ENCODE data around the gene SLC9C2.
"Not testable (repeated sequence)": the region's sequence is repeated elsewhere in the genome, so short reads cannot be mapped to it uniquely, and the experiment has no call there.

The SLC9C2 gene

DNA sequence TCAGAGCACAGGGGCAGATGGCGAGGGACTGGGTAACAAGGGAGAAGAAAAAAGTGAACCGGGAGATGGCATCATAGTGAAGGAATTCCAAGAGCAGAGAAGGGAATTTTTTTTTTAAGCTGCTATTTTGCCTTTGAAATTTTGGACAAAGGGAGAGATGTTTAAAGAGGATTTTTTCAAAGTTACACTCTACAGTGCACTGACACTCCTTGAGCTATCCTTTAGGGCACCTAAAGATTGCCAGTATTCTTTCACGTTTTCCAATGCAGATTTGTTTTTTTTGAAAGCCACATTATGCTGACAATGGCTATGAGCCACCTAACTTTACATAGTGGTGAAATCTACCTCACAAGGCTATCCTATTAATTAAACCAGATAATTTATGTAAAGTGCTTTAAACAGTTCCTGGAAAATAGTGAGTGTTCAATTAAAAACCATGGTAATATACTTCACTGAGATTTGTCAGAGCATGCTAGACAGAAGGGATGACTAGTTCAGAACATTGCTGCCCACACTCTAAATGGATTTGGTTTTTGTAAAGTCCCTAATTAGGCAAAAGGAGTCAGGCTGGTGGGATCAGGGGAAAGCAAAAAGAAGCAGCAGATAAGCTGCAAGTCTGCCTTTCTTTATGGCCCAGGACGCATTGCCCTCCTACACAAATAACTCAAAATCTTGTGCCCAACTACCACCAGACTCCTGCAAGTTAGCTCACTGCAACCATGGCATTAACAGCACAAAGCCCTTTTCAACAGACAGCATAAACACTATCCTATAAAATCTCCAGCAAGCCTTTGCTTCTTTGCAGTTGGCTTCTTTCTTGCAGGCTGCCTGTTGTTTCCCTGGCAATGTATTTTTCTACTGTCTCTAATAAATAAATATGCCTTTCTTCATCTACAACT, 71.8 kb downstream of the SLC9C2 start:
- FAIRE-seq (no peak), DNase-seq (ENCODE audit: low spot score) (no peak)

DNA sequence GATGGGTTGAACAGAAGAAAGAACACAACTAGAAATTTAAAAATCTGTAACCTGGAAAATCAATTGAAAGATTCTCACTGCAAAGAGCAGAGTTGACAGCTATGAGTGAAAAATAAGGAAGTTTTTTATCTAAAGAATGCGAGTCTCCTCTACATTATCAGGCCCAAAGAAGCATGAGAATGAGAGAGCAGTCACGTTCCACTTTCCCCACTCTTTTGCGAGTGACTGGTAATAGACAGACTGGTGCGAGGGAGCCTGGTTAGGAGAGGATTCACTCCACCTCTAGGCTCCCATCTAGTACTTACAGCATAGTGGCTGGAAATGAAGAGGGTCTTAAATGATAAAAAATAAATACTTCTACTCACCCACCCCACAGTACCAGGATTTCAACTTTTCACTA, 73.8 kb downstream of the SLC9C2 start:
- FAIRE-seq: no peak
- DNase-seq (ENCODE audit: low spot score): no peak

DNA sequence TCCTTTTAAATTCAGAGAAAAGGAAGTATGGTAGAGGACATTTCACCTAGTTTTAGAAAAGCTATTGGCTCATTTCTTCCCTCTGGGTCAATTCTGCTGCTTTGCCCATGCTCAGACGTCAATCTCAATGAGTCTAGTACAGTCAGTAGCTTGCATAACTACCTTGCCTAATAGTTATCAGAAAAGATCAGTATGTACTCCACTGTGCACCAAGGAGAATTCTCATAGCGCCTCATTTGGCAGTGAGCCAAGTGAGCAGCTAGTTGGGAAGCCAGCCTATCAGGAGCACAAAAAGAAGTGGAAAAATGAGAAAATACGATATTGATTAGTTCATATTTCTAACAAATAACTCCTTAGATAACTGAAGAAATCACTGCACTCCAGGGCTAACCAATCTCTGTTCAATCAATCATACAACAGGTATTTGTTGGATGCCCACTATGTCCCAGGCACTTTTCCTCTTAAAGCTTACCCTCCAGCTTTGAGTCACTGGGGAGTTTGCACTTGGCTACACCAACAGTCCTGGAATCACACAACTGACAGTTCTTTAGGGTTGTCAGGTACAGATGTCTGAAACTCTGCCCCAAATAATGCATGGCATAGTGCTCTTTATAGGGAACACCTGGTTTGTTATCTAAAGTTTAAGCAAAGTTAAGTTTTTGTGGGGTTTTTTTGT, 75.6 kb downstream of the SLC9C2 start:
- no peak for DNase-seq (ENCODE audit: low spot score)
- no peak for FAIRE-seq

DNA sequence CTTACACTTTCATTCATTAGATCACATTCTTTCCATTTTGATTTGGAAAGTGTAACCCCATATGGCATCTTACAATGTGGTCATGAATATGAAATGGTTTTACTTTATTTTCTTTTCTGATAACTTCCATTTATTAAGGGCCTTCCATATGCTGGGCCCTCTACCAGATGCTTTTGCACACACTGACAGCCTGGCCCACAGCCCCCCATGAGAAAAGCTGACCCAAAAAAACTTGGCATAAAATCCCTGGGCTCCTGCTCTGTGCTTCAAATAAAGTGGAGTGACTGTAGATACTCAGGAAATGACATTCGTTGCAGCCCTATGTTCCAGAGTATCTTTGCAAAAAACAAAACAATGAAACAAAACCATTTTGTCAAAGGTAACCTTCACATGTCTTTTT, 76.9 kb downstream of the SLC9C2 start:
- no peak for DNase-seq (ENCODE audit: low spot score)
- no peak for FAIRE-seq

DNA sequence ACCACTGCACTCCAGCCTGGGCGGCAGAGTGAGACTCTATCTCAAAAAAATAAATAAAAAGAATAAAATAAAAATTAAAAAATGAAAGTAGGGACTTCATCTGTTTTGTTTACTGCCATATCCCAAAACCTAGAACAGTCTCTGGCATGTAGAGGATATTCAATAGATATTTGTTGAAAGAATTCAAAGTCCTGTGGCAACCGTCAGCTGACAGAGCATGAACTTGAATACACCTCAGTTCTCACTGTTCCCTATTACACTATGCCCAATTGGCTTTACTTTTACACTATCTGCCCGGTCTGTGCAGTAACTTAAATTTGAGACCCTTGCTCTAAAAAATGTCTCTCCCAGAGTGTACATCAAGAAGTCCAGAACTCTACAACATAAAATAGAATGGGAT, 79.5 kb downstream of the SLC9C2 start:
- FAIRE-seq (no peak), DNase-seq (ENCODE audit: low spot score) (no peak)

DNA sequence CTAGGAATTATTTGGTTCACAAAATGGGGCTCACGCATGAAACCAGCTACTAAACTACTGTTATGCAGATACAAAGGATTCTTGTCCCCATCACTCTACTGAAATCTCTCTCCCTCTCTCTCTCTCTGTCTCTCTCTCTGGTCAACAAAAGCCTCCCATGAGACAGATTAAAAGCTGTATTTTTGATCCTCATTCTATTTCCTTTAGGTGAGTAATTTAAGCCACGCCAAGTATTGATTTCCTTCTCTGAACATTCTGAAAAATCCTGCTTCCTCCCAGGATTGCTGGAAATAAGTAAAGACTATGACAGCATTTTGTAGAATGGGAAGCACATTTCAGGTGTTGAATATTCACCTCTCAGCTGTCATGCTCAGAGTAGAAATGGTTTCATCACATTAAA, 82.1 kb downstream of the SLC9C2 start:
- DNase-seq (ENCODE audit: low spot score) (no peak), FAIRE-seq (no peak)

DNA sequence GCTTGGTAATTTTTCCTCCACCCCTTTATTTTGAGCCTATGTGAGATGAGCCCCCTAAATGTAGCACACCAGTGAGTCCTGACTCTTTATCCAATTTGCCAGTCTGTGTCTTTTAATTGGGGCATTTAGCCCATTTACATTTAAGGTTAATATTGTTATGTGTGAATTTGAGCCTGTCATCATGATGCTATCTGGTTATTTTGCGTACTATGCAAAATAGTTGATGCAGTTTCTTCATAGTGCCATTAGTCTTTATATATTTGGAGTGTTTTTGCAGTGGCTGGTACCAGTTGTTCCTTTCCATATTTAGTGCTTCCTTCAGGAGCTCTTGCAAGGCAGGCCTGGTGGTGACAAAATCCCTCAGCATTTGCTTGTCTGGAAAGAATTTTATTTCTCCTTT, 88.4 kb downstream of the SLC9C2 start:
- FAIRE-seq; DNase-seq (ENCODE audit: low spot score): not testable (repeated sequence)

DNA sequence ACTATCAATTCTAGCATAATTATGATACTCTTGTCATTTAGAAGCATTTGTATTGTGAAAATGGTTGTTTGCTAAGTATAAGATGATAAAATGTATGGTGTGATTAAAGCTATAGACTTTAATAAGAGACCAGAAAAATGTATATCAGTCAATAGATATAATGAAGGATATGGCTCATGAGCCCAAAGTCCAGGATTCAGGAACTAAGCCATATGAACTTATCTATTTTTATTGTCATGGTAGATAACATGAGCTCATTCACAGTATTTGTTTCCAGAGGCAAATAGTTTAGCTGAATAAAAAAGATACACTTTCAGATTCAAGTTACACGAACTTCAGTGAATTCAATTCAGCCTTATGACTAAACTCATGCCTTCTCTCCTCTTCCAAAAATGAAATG, 93.1 kb downstream of the SLC9C2 start:
- FAIRE-seq (no peak), DNase-seq (ENCODE audit: low spot score) (no peak)

DNA sequence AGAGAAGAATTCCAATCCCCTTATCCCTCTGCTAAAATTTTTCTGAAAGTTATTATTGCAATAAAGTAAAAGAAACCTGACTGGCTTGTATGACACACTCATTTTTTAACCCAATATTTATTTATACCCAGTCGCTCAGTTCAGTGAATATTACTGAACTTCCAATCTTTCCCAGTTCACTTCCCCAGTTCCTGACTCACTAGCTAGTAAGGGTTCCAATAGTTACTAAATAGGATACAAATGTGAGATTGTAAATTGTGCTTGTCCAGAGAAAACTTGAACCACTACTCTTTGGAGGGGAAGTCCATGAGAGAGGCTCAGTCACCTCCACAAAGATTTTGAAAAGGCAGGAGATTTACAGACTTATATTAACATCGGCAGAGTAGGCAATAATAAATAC, 94.3 kb downstream of the SLC9C2 start:
- FAIRE-seq (no peak), DNase-seq (ENCODE audit: low spot score) (peak; percentile 36)

DNA sequence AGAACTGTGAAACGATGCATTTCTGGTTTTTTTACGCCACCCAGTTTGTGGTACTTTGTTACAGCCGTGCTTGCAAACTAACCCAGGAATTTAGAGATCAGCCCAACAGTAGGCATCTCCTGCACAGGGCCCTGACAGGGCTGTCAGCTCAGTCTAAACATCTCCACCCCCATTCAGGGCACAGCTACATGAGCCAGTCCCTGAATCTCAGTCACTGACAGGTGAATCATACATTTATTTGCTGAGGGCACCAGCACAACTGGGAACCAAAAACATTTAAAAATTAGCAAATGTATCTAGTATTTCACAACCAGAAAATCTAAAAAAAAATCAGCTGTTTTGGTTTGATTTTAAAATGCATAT, 95.0 kb downstream of the SLC9C2 start:
- DNase-seq (ENCODE audit: low spot score): peak; percentile 71
- FAIRE-seq: peak; percentile 81

DNA sequence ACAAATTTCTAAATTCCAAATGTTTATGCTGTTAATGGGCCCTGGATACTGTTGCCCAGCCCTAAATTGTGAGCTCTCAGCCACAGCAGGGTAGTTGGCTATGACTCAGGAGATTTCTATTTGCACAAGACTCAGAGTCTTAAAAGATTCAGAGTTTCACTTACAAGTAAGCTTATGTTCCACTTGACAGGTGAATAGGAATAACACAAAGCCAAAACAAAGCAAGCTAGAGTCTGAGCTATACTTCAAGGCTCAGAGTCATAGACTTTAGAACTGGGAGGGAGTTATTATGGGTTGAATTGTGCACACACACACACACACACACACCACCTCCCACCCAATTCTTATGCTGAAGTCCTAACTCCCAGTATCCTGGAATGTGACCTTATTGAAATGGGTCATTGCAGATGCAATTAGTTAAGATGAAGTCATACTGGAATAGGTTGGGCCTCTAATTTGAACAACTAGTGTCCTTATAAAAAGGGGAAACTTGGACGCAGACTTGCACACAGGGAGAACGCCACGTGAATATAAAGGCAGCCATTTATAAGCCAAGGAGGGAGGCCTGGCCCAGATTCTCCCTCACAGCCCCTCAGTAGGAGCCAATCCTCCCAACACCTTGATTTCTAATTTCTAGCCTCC, 95.5 kb downstream of the SLC9C2 start:
- peak; percentile 87 for FAIRE-seq
- DNase-seq (ENCODE audit: low spot score): peak; percentile 91

DNA sequence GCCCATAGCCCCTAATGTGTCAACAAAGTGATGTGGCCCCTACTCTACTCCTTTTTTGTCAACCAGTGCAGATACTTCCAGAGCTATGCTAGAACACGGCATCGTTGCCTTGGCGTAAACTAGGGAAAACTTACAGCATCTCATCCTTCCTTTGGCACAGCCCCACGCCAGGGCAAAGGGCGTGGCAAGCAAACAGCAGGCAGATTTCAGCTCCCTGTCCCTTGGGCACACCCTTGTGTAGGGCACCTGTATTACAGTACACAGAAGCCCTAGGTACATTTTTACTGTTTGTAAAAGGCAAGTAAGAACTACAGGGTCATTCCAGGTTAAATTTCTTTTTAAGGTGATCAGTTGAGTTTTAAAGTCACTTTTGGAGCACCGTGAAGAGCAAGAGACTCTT, 96.4 kb downstream of the SLC9C2 start:
- DNase-seq (ENCODE audit: low spot score): peak; percentile 42
- no peak for FAIRE-seq

DNA sequence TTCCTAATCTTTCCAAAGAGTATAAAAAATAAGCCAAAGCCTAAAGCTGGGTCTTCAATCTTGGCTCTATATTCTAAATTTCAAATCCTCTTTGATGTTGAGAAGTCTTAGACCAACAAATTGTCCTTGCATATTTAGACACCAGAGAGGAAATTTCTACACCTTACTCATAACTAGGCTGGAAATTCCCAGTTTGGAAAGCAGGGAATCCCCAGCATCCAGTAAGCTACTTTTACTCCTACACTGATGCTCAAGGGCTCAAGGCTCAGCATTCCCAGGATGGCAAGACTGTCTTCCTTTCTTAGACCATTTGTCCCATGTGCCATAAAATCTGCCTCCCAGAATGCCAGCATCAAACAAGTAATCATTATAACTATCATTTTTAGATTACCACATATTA, 97.5 kb downstream of the SLC9C2 start:
- DNase-seq (ENCODE audit: low spot score): peak; percentile 17
- FAIRE-seq: no peak

DNA sequence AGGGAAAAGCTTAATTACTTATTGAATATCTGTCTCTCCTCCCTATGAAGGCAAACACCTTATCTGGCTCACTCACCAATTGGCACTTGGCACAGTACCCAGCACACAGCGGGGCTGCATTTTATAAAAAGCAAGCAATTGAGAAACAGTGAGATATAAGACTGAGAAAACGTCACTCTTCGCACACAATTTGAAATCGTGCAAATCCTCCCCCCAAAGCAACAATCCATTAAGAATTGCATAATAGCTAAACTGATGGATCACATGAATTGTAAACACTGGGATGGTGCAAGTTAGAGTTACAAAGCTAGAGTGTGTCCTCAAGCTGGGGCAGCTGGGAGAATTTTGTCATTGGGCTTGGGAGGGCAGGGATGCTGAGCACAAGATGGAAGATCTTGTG, 98.6 kb downstream of the SLC9C2 start:
- FAIRE-seq: no peak
- no peak for DNase-seq (ENCODE audit: low spot score)

DNA sequence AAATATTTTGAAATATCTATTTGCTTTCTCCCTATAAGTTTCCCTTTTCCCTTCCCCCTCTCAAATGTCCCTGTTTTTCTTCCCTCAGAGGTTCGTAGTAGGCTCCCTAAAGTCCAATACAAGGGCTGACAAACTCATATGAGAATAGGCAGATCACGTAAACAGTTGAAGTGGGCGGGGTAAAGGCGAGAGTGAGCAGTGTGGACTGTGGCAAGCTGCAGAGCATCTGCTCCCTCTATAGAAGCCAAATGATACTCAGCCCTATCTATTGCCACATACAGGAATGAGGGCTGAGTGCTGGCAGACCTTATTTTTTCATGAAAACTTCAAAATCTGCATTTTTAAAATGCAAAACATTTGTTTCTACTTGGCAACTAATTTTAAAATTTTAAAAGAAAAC, 99.5 kb downstream of the SLC9C2 start:
- DNase-seq (ENCODE audit: low spot score) (no peak), FAIRE-seq (no peak)

DNA sequence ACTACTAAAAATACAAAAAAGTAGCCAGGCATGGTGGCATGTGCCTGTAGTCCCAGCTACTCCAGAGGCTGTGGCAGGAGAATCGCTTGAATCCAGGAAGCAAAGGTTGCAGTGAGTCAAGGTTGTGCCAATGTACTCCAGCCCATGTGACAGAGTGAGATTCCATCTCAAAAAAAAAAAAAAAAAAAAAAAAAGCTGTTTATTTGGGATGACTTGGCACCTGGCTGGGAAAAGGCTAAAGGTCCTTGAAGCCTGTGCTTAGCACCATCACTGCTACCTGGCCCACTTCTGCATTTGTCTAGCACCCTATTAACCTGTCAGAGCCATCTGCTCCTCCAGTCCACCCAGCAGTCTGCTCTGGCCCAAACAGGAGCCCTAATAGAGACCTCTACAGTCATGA, 100.8 kb downstream of the SLC9C2 start:
- no peak for DNase-seq (ENCODE audit: low spot score)
- no peak for FAIRE-seq

DNA sequence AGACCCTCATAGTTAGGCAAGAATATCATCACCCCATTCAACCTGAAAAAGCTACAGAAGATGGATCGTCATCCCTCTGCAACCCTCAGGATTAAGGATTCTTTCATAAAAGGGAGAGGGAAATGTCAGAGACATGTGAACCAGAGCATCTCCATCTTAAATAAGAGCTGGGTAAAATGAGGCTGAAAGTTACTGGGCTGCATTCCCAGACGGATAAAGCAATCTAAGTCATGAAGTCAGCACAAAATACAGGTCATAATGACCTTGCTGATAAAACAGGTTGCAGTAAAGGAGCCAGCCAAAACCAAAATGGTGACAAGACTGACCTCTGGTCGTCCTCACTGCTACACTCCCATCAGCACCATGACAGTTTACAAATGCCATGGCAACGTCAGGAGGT, 103.1 kb downstream of the SLC9C2 start:
- FAIRE-seq: no peak
- no peak for DNase-seq (ENCODE audit: low spot score)

DNA sequence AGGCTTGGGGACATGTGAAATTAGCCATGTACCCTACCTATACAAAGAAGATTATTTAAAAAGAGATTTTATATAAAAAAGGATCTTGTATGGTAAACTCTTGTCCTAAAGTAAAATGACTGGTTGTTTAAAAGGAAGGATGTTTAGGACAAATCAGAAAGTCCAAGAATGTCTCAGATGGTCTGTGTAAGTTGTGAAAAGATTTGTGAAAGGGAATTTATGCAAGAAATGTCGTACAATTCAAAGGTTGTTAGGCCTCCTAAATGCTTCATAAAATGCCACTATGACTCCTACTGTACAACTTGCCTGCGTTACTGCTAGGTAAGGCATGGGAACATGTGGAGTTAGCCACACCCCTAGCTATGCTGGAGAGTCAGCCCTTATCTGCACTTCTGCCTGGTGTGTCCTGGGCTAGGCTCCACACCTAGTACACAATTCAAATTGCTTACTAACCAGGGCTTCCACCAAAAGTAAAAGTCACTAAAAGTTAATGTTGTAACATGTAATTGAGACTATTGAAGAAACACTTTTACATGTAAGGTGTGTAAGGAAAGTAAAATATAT, 106.0 kb downstream of the SLC9C2 start:
- FAIRE-seq: no peak
- no peak for DNase-seq (ENCODE audit: low spot score)

DNA sequence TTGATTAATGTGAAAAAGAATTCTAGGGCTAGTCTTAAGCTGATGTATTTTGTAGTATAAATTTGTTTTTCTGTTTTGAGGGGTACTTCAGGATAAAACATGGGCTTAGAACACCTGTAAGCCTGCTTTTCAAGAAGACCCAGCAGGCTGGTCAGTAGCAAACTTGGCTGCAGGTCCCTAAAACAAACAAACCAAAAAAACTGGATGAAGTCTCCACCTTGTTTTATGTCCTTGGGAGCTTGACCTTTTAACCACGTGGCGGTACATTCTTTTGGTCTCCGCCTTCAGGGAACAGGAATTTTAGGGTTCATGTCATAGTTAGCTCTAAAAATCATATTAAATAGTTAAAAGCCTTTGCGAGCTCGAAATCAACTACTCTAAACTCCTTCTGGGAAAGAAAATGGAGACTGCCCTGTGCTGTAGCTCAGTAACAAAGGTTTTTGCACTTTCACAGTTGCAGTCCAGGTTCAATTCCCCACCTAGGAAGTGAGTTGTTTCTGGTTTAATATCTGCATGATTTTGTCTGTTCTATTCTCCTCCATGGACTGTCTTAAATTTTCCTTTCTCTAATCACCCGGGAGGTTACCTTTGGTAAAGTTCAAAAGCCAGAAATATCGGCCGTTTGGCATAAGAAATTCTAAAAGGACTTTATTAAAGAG, 107.1 kb downstream of the SLC9C2 start:
- FAIRE-seq (no peak), DNase-seq (ENCODE audit: low spot score) (no peak)

DNA sequence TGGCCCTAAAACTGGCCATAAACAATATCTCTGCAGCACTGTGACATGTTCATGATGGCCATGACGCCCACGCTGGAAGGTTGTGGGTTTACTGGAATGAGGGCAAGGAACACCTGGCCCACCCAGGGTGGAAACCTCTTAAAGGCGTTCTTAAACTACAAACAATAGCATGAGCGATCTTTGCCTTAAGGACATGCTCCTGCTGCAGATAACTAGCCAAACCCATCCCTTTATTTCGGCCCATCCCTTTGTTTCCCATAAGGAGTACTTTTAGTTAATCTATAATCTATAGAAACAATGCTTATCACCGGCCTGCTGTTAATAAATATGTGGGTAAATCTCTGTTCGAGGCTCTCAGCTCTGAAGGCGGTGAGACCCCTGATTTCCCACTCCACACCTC, 109.7 kb downstream of the SLC9C2 start:
- DNase-seq (ENCODE audit: low spot score); FAIRE-seq: not testable (repeated sequence)

DNA sequence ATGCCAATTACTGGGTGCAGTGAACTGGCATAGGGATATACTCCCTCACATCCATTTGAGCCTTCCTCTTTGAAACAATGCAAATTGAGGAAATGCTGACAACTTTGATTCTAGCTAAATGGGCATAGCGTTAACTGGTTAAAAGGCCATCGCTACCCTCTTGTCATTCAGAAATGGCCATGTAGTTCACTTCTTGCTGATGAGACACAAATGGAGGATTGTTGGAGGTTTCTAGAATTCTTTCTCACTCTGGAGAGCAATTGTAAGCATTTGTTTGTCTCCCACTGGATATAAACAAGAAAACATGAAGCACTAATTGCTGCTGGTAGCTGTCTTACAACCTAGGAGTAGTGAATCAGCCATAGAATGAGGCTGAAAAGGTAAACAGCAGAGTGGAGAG, 111.4 kb downstream of the SLC9C2 start:
- DNase-seq (ENCODE audit: low spot score) (no peak), FAIRE-seq (no peak)

DNA sequence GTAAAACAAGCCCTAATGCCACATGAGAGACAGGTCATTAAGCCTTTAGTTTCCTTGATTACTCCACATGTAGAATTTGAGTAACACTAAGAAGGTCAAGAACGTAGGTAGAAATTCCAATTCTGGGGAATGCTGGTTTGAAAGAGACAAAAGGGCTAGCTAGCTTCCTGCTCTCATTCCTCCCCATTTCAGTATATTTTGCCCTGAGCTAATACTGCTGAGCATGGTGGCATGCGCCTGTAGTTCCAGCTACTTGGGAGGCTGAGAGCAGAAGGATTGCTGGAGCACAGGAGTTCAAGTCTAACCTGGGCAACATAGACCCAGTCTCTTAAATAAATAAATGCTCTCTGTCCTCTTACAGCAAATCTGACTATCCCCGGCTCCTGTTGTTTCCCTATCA, 112.9 kb downstream of the SLC9C2 start:
- DNase-seq (ENCODE audit: low spot score): no peak
- FAIRE-seq: no peak

All from RCC 7860 (cell line).